Natural killer cell (primary cell): ENCODE results near the gene RERE. TPM values are rescaled to one million over a fixed set of nuclear protein-coding genes. Genes with fewer than 3 reads are reported as not detected.

Experiments used
- ATAC-seq, 3 donors: fragments of 150-1000 bp in 2 of 3; fragments of 200-7000 bp in 1 of 3; cut with Tn5 transposase; 1 replicate in 1 of 3; 2 replicates in 2 of 3; pipeline ENCODE4 v1.10.0; 2021; ENCODE audit warnings: mild to moderate bottlenecking in 2 of 3, moderate library complexity in 2 of 3
- DNase-seq, 2 donors: peaks; one replicate each; pipeline versions ENCODE4 v3.0.0 to v3.0.0-alpha.2; 2013 to 2021; ENCODE audit warnings: mixed read lengths in 1 of 2
- H3K27ac ChIP-seq: one replicate; pipeline ENCODE4 v1.5.1; 2013; ENCODE audit warnings: mild to moderate bottlenecking, low read length
- H3K27me3 ChIP-seq: one replicate; pipeline ENCODE4 v1.6.1; 2013; ENCODE audit warnings: low read length; ENCODE audit not compliant: control insufficient read depth, insufficient read depth
- H3K36me3 ChIP-seq: one replicate; pipeline ENCODE4 v1.6.1; 2013; ENCODE audit warnings: low read length; ENCODE audit not compliant: control insufficient read depth, insufficient read depth
- H3K4me1 ChIP-seq: one replicate; pipeline ENCODE4 v1.6.1; 2013; ENCODE audit warnings: low read length; ENCODE audit not compliant: control insufficient read depth, insufficient read depth
- H3K4me3 ChIP-seq: one replicate; pipeline ENCODE4 v1.5.1; 2013; ENCODE audit warnings: low read length
- H3K9me3 ChIP-seq: one replicate; pipeline ENCODE4 v1.6.1; 2013; ENCODE audit warnings: low read length; ENCODE audit not compliant: control insufficient read depth, insufficient read depth
- H3K27ac Mint-ChIP-seq, 2 donors: one replicate each; pipeline ENCODE4 v1.8.0; 2022; ENCODE audit warnings: mild to moderate bottlenecking in 2 of 2, mixed read lengths in 2 of 2, moderate library complexity in 1 of 2
- H3K27me3 Mint-ChIP-seq, 2 donors: one replicate each; pipeline ENCODE4 v1.8.0; 2022; ENCODE audit warnings: low read depth in 2 of 2, mixed read lengths in 2 of 2
- H3K36me3 Mint-ChIP-seq: one replicate; pipeline ENCODE4 v1.8.0; 2022; ENCODE audit warnings: mixed read lengths
- H3K4me1 Mint-ChIP-seq, 2 donors: one replicate each; pipeline ENCODE4 v1.8.0; 2022; ENCODE audit warnings: mixed read lengths in 2 of 2
- H3K4me3 Mint-ChIP-seq: one replicate; pipeline ENCODE4 v1.8.0; 2022; ENCODE audit warnings: mild to moderate bottlenecking, moderate library complexity, mixed read lengths
- H3K9me3 Mint-ChIP-seq, 2 donors: one replicate each; pipeline ENCODE4 v1.8.0; 2022; ENCODE audit warnings: mixed read lengths in 2 of 2
- CTCF ChIP-seq: fragments of 200-600 bp; IDR thresholded peaks from one replicate; pipeline ENCODE4 v1.8.0; 2022; ENCODE audit warnings: antibody characterized with exemption
- WGBS: methylation state at CpG from one replicate; pipeline ENCODE4 v1.1.7; 2013; ENCODE audit warnings: missing lambda C conversion rate; ENCODE audit not compliant: insufficient coverage; 5-methylcytosine and 5-hydroxymethylcytosine counted together
- intact Hi-C: fragments of 100-400 bp; cut with micrococcal nuclease; formaldehyde crosslinking; loops from one replicate; pipeline ENCODE4 v1.14.2; 2022
- total RNA-seq, 4 donors: library from RNA; stranded (reverse); fragments of 120-200 nt in 1 of 4; gene quantifications; one replicate each; pipeline versions ENCODE4 v1.2.3 to v1.2.4, GENCODE V29; 2013 to 2022

RERE gene
- total RNA-seq, 3 donors from 2014 or later (not counting 1 experiment from before 2014, with no cell fraction given), result 67.7 to 76.0 (median 73.0) TPM

- H3K27me3 ChIP-seq, result no peaks in the 10 kb centered on the region
- DNase-seq (no peak), ATAC-seq (no peak)
- Mint-ChIP-seq H3K9me3 (no peaks in the 10 kb centered on the region), H3K4me3 (no peak overlapping the region), H3K4me1 (peaks cover 28 to 34% of the 10 kb centered on the region in 2 donors), H3K27me3 (no peaks in the 10 kb centered on the region), H3K27ac (peak overlapping the region; percentile 55 to 70), H3K36me3 (no peaks in the 10 kb centered on the region)
- H3K9me3 ChIP-seq, result no peaks in the 10 kb centered on the region
- peaks cover 13% of the 10 kb centered on the region for H3K4me1 ChIP-seq
- H3K4me3 ChIP-seq, result no peak overlapping the region
- no peak for TF ChIP-seq CTCF
- 76% methylated on average over 3 of the region's 3 CpGs for WGBS
- H3K27ac ChIP-seq, result no peak overlapping the region
- no peaks in the 10 kb centered on the region for H3K36me3 ChIP-seq
- intact Hi-C loops, result no loop called here
Measured at GRCh38 chr1:8646996-8647395, 170.4 kb downstream of the RERE start.

GRCh38 chr1:8646189-8646588 lies 171.3 kb downstream of the RERE start:
- Mint-ChIP-seq H3K4me1 (peaks cover 20 to 26% of the 10 kb centered on the region in 2 donors), H3K9me3 (no peaks in the 10 kb centered on the region), H3K4me3 (no peak overlapping the region), H3K27me3 (no peaks in the 10 kb centered on the region), H3K27ac (peak overlapping the region in 1 of 2 donors; percentile 70), H3K36me3 (no peaks in the 10 kb centered on the region)
- no peak overlapping the region for H3K4me3 ChIP-seq
- DNase-seq, result no peak
- ATAC-seq, result no peak
- intact Hi-C loops, result no loop called here
- H3K9me3 ChIP-seq, result no peaks in the 10 kb centered on the region
- H3K27me3 ChIP-seq, result no peaks in the 10 kb centered on the region
- H3K36me3 ChIP-seq, result no peaks in the 10 kb centered on the region
- H3K27ac ChIP-seq, result no peak overlapping the region
- WGBS, result 95% methylated on average over 6 of the region's 6 CpGs
- TF ChIP-seq CTCF, result no peak
- H3K4me1 ChIP-seq, result peaks cover 5% of the 10 kb centered on the region

GRCh38 chr1:8643542-8644536 lies 173.6 kb downstream of the RERE start:
- Mint-ChIP-seq H3K4me3 (no peak overlapping the region), H3K9me3 (no peaks in the 10 kb centered on the region), H3K27ac (no peak overlapping the region), H3K4me1 (peaks cover 21 to 22% of the 10 kb centered on the region in 2 donors), H3K27me3 (no peaks in the 10 kb centered on the region), H3K36me3 (no peaks in the 10 kb centered on the region)
- intact Hi-C loops, result loop anchor here (5.0 kb wide), 1 partner anchor 42 kb away; no protein-coding TSS in a partner anchor
- no peak overlapping the region for H3K27ac ChIP-seq
- DNase-seq (no peak), ATAC-seq (no peak)
- H3K4me1 ChIP-seq, result no peaks in the 10 kb centered on the region
- H3K27me3 ChIP-seq, result no peaks in the 10 kb centered on the region
- no peak overlapping the region for H3K4me3 ChIP-seq
- no peak for TF ChIP-seq CTCF
- H3K9me3 ChIP-seq, result no peaks in the 10 kb centered on the region
- WGBS, result 83% methylated on average over 6 of the region's 6 CpGs
- H3K36me3 ChIP-seq, result no peaks in the 10 kb centered on the region
